HepG2 (cell line): ENCODE data around the gene SRSF3. TPM values are rescaled to one million over a fixed set of nuclear protein-coding genes. Genes with fewer than 3 reads are reported as not detected.
A peak's percentile ranks its signal among the peaks of the same experiment; 100 is the strongest.

Source experiments
- BORCS8-MEF2B ChIP-seq: sonication (generic); formaldehyde crosslinking; IDR thresholded peaks from 2 replicates; pipeline ENCODE4 v1.8.0; 2022; ENCODE audit warnings: mild to moderate bottlenecking, missing genetic modification reagents
- CREB1 ChIP-seq, 2 experiments: fragments of 450-650 bp in 1 of 2; IDR thresholded peaks; 2 replicates each; pipeline ENCODE4 v1.6.1; 2016 to 2017; ENCODE audit warnings: control low read depth in 1 of 2, mild to moderate bottlenecking in 1 of 2, missing compliant biosample characterization in 1 of 2, missing genetic modification characterization in 1 of 2
- HNF4G ChIP-seq, 2 experiments: sonication (generic) in 1 of 2; formaldehyde crosslinking in 1 of 2; IDR thresholded peaks; 2 replicates each; pipeline versions ENCODE4 v1.4.0 to v1.6.1; 2011 to 2020; ENCODE audit warnings: borderline replicate concordance in 2 of 2, low read depth in 2 of 2, mild to moderate bottlenecking in 2 of 2, low read length in 1 of 2, missing genetic modification reagents in 1 of 2, moderate library complexity in 1 of 2
- MBD4 ChIP-seq: IDR thresholded peaks from 2 replicates; pipeline ENCODE4 v1.6.1; 2012; ENCODE audit warnings: low read length, inconsistent platforms, borderline replicate concordance
- PITX1 ChIP-seq: sonication (generic); formaldehyde crosslinking; IDR thresholded peaks from 2 replicates; pipeline ENCODE4 v1.5.1; 2020; ENCODE audit warnings: mild to moderate bottlenecking, missing genetic modification reagents
- REL ChIP-seq: sonication (generic); formaldehyde crosslinking; conservative IDR thresholded peaks from 2 replicates; pipeline ENCODE4 v1.8.0; 2022; ENCODE audit warnings: mild to moderate bottlenecking, missing genetic modification reagents, moderate library complexity
- TAF1 ChIP-seq: sonication (generic); formaldehyde crosslinking; IDR thresholded peaks from 2 replicates; pipeline ENCODE4 v1.4.0; 2020; ENCODE audit warnings: missing genetic modification reagents
- ZNF577 ChIP-seq: sonication (generic); formaldehyde crosslinking; IDR thresholded peaks from 2 replicates; pipeline ENCODE4 v1.4.0; 2020; ENCODE audit warnings: mild to moderate bottlenecking, low read depth, missing genetic modification reagents, borderline replicate concordance
- polyA plus RNA-seq, 8 experiments: library from polyadenylated mRNA; depleted of rRNA in 3 of 8; stranded (reverse) in 7 of 8; unstranded in 1 of 8; fragments of >200 nt; fragmentation: Illumina TruSeq in 4 of 8; extraction: Trizol in 4 of 8; gene quantifications; 2 replicates each; pipeline versions ENCODE4 v1.2.1 to v1.2.3, GENCODE V29; 2011 to 2016; ENCODE audit warnings: low read depth in 4 of 8, missing spikeins in 1 of 8, mixed read lengths in 1 of 8; ENCODE audit not compliant: insufficient read depth in 1 of 8
- total RNA-seq, 5 experiments: library from RNA; depleted of rRNA; stranded (reverse); fragments of >200 nt; fragmentation: Illumina TruSeq; extraction: Trizol; gene quantifications; 2 replicates each; pipeline ENCODE4 v1.2.3, GENCODE V29; 2016; ENCODE audit warnings: low read depth in 1 of 5
- TF ChIP-seq, protein P1 (sequence below): sonication (generic); formaldehyde crosslinking; IDR thresholded peaks from 2 replicates; pipeline ENCODE4 v1.4.0; 2020; ENCODE audit warnings: missing genetic modification reagents
- TF ChIP-seq, protein P2 (sequence below): sonication (generic); formaldehyde crosslinking; conservative IDR thresholded peaks from 2 replicates; pipeline ENCODE4 v1.8.0; 2022; ENCODE audit warnings: low read depth, missing genetic modification reagents
- TF ChIP-seq, protein P3 (sequence below): sonication (generic); formaldehyde crosslinking; IDR thresholded peaks from 2 replicates; pipeline ENCODE4 v1.8.0; 2023; ENCODE audit warnings: mild to moderate bottlenecking, missing genetic modification reagents
- TF ChIP-seq, protein P4 (sequence below): sonication (generic); formaldehyde crosslinking; IDR thresholded peaks from 2 replicates; pipeline ENCODE4 v1.4.0; 2020; ENCODE audit warnings: low read depth, missing genetic modification reagents
- TF ChIP-seq, protein P5 (sequence below): sonication (generic); formaldehyde crosslinking; conservative IDR thresholded peaks from 2 replicates; pipeline ENCODE4 v1.8.0; 2022; ENCODE audit warnings: mild to moderate bottlenecking, moderate library complexity, missing genetic modification reagents
- TF ChIP-seq, protein P6 (sequence below): sonication (generic); formaldehyde crosslinking; IDR thresholded peaks from 2 replicates; pipeline ENCODE4 v1.8.0; 2022; ENCODE audit warnings: mild to moderate bottlenecking, missing genetic modification reagents; ENCODE audit not compliant: insufficient replicate concordance

SRSF3 gene
- total and polyA plus RNA-seq, 2 of the 13 experiments (the other 11 are each of a cell fraction or from before 2014, with no cell fraction given): 206 to 684 TPM

DNA sequence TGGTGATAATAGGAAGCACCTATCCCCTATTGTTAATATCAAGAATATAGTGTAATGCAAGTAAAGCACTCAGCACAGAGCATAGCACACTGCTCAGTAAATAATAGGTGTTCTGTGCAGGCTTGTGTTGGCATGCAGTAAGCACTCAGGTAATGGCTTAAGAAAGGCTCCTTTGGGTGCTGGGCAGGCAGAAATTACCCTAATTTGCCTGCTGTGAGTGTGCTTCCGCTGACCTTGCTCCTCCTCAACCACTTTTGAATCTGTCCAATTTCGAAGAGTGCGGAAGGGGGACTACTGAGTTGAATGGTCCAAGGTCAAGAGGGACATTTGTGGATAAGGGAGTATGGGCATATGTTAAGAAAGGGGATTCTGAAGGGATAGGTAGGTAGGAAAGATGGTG, 15.4 kb downstream of the SRSF3 start (continued):
- TF ChIP-seq, protein P1, sequence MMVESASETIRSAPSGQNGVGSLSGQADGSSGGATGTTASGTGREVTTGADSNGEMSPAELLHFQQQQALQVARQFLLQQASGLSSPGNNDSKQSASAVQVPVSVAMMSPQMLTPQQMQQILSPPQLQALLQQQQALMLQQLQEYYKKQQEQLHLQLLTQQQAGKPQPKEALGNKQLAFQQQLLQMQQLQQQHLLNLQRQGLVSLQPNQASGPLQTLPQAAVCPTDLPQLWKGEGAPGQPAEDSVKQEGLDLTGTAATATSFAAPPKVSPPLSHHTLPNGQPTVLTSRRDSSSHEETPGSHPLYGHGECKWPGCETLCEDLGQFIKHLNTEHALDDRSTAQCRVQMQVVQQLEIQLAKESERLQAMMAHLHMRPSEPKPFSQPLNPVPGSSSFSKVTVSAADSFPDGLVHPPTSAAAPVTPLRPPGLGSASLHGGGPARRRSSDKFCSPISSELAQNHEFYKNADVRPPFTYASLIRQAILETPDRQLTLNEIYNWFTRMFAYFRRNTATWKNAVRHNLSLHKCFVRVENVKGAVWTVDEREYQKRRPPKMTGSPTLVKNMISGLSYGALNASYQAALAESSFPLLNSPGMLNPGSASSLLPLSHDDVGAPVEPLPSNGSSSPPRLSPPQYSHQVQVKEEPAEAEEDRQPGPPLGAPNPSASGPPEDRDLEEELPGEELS (CRISPR knock-in tag): no peak
- no peak for TF ChIP-seq PITX1 (CRISPR knock-in tag)
- no peak for TF ChIP-seq HNF4G (IDR thresholded peaks at IDR 0.05; ENCODE audit: borderline replicate concordance, low read depth, low read length)
- TF ChIP-seq HNF4G (CRISPR knock-in tag; IDR thresholded peaks at IDR 0.05; ENCODE audit: borderline replicate concordance, low read depth): 0 out of 2 replicates have a peak, but pooled peaks have one; percentile 45
- no peak for TF ChIP-seq CREB1 (IDR thresholded peaks at IDR 0.05)
- TF ChIP-seq CREB1 (CRISPR knock-in tag; IDR thresholded peaks at IDR 0.05): no peak
- no peak for TF ChIP-seq TAF1 (CRISPR knock-in tag)
- TF ChIP-seq REL: 0 out of 2 replicates have a peak, but pooled peaks have one; percentile 63
- TF ChIP-seq, protein P2, sequence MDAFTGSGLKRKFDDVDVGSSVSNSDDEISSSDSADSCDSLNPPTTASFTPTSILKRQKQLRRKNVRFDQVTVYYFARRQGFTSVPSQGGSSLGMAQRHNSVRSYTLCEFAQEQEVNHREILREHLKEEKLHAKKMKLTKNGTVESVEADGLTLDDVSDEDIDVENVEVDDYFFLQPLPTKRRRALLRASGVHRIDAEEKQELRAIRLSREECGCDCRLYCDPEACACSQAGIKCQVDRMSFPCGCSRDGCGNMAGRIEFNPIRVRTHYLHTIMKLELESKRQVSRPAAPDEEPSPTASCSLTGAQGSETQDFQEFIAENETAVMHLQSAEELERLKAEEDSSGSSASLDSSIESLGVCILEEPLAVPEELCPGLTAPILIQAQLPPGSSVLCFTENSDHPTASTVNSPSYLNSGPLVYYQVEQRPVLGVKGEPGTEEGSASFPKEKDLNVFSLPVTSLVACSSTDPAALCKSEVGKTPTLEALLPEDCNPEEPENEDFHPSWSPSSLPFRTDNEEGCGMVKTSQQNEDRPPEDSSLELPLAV (CRISPR knock-in tag): no peak
- TF ChIP-seq ZNF577 (CRISPR knock-in tag): no peak
- TF ChIP-seq, protein P3, sequence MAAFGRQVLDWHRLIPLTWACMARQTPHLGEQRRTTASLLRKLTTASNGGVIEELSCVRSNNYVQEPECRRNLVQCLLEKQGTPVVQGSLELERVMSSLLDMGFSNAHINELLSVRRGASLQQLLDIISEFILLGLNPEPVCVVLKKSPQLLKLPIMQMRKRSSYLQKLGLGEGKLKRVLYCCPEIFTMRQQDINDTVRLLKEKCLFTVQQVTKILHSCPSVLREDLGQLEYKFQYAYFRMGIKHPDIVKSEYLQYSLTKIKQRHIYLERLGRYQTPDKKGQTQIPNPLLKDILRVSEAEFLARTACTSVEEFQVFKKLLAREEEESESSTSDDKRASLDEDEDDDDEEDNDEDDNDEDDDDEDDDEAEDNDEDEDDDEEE (CRISPR knock-in tag): no peak
- TF ChIP-seq MBD4: 0 out of 2 replicates have a peak, but pooled peaks have one; percentile 18
- TF ChIP-seq, protein P4, sequence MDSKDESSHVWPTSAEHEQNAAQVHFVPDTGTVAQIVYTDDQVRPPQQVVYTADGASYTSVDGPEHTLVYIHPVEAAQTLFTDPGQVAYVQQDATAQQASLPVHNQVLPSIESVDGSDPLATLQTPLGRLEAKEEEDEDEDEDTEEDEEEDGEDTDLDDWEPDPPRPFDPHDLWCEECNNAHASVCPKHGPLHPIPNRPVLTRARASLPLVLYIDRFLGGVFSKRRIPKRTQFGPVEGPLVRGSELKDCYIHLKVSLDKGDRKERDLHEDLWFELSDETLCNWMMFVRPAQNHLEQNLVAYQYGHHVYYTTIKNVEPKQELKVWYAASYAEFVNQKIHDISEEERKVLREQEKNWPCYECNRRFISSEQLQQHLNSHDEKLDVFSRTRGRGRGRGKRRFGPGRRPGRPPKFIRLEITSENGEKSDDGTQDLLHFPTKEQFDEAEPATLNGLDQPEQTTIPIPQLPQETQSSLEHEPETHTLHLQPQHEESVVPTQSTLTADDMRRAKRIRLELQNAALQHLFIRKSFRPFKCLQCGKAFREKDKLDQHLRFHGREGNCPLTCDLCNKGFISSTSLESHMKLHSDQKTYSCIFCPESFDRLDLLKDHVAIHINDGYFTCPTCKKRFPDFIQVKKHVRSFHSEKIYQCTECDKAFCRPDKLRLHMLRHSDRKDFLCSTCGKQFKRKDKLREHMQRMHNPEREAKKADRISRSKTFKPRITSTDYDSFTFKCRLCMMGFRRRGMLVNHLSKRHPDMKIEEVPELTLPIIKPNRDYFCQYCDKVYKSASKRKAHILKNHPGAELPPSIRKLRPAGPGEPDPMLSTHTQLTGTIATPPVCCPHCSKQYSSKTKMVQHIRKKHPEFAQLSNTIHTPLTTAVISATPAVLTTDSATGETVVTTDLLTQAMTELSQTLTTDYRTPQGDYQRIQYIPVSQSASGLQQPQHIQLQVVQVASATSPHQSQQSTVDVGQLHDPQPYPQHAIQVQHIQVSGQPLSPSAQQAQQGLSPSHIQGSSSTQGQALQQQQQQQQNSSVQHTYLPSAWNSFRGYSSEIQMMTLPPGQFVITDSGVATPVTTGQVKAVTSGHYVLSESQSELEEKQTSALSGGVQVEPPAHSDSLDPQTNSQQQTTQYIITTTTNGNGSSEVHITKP (CRISPR knock-in tag): no peak
- TF ChIP-seq, protein P5, sequence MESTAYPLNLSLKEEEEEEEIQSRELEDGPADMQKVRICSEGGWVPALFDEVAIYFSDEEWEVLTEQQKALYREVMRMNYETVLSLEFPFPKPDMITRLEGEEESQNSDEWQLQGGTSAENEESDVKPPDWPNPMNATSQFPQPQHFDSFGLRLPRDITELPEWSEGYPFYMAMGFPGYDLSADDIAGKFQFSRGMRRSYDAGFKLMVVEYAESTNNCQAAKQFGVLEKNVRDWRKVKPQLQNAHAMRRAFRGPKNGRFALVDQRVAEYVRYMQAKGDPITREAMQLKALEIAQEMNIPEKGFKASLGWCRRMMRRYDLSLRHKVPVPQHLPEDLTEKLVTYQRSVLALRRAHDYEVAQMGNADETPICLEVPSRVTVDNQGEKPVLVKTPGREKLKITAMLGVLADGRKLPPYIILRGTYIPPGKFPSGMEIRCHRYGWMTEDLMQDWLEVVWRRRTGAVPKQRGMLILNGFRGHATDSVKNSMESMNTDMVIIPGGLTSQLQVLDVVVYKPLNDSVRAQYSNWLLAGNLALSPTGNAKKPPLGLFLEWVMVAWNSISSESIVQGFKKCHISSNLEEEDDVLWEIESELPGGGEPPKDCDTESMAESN (CRISPR knock-in tag): 0 out of 2 replicates have a peak, but pooled peaks have one; percentile 2
- TF ChIP-seq BORCS8-MEF2B (CRISPR knock-in tag): no peak
- TF ChIP-seq, protein P6, sequence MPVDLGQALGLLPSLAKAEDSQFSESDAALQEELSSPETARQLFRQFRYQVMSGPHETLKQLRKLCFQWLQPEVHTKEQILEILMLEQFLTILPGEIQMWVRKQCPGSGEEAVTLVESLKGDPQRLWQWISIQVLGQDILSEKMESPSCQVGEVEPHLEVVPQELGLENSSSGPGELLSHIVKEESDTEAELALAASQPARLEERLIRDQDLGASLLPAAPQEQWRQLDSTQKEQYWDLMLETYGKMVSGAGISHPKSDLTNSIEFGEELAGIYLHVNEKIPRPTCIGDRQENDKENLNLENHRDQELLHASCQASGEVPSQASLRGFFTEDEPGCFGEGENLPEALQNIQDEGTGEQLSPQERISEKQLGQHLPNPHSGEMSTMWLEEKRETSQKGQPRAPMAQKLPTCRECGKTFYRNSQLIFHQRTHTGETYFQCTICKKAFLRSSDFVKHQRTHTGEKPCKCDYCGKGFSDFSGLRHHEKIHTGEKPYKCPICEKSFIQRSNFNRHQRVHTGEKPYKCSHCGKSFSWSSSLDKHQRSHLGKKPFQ (CRISPR knock-in tag): peak; percentile 3
